OCI-LY1 (cell line): ENCODE data around the gene ENTPD6.

ENCODE experiments used
- CTCF ChIP-seq: fragments of 200-600 bp; sonication (generic), shearing (Covaris generic); IDR thresholded peaks from 2 replicates; pipeline ENCODE4 v1.5.1; 2017; ENCODE audit warnings: mild to moderate bottlenecking, antibody characterized with exemption, low read length, moderate library complexity, mixed read lengths
- EZH2 ChIP-seq: fragments of 200-600 bp; sonication (generic), shearing (Covaris generic); IDR thresholded peaks from 2 replicates; pipeline ENCODE4 v1.8.0; 2017; ENCODE audit warnings: borderline replicate concordance, mixed run types, mild to moderate bottlenecking, antibody characterized with exemption, low read length, moderate library complexity, mixed read lengths

GRCh38 chr20:25176184-25176583, 19.3 kb upstream of the ENTPD6 start:
- TF ChIP-seq CTCF, result no peak
- TF ChIP-seq EZH2, result no peak
